Upper lobe of right lung (tissue), 1 donor: ENCODE measurements around the gene GALNT9. TPM values are rescaled to one million over a fixed set of nuclear protein-coding genes. Genes with fewer than 3 reads are reported as not detected.
"Not testable (repeated sequence)": the region's sequence is repeated elsewhere in the genome, so short reads cannot be mapped to it uniquely, and the experiment has no call there.

Experiments
- ATAC-seq: fragments of 200-7000 bp; cut with Tn5 transposase; one replicate; pipeline ENCODE4 v1.9.1; 2020; ENCODE audit warnings: mild to moderate bottlenecking, moderate library complexity
- DNase-seq: peaks from one replicate; pipeline ENCODE4 v3.0.0-alpha.2; 2020
- H3K27ac ChIP-seq: fragments of 200-600 bp; one replicate; pipeline ENCODE4 v1.8.0; 2022
- H3K27me3 ChIP-seq: fragments of 200-600 bp; one replicate; pipeline ENCODE4 v1.8.0; 2022; ENCODE audit warnings: mild to moderate bottlenecking
- H3K36me3 ChIP-seq: fragments of 200-600 bp; one replicate; pipeline ENCODE4 v1.8.0; 2022
- H3K4me1 ChIP-seq: fragments of 200-600 bp; one replicate; pipeline ENCODE4 v1.8.0; 2022
- H3K4me3 ChIP-seq: fragments of 200-600 bp; one replicate; pipeline ENCODE4 v1.8.0; 2022; ENCODE audit warnings: mild to moderate bottlenecking
- H3K9me3 ChIP-seq: fragments of 200-600 bp; one replicate; pipeline ENCODE4 v1.8.0; 2022
- CTCF ChIP-seq: fragments of 200-600 bp; IDR thresholded peaks from one replicate; pipeline ENCODE4 v1.8.0; 2022; ENCODE audit warnings: antibody characterized with exemption
- intact Hi-C: fragments of 100-400 bp; cut with DNase I; formaldehyde crosslinking; loops from one replicate; pipeline ENCODE4 v1.11.0; 2022
- total RNA-seq: library from RNA; stranded (reverse); fragmentation: NEBNext Ultra II Directional; extraction: Animal tissue kit (Norgen Biotek cat#: 25700); gene quantifications from one replicate; pipeline ENCODE4 v1.2.1, GENCODE V29; 2021
- donor health status: DM: no; HTN: yes; CAD: no; lungs with severe emphysema.

GALNT9 gene
- total RNA-seq, 1 donor from 2014 or later: 1.6 TPM

GRCh38 chr12:132360410-132360809 lies 31.0 kb upstream of the GALNT9 start:
- DNase-seq: no peak
- intact Hi-C loops: no loop called here
- Histone ChIP-seq H3K27me3 (peaks cover 1% of the 10 kb centered on the region), H3K27ac (no peak overlapping the region), H3K4me3 (no peak overlapping the region), H3K9me3 (no peaks in the 10 kb centered on the region), H3K36me3 (no peaks in the 10 kb centered on the region), H3K4me1 (no peaks in the 10 kb centered on the region)
- ATAC-seq: no peak
- TF ChIP-seq CTCF: no peak

- Histone ChIP-seq H3K4me3 (no peak overlapping the region), H3K4me1 (no peaks in the 10 kb centered on the region), H3K9me3 (no peaks in the 10 kb centered on the region), H3K27ac (no peak overlapping the region), H3K27me3 (peaks cover 6% of the 10 kb centered on the region), H3K36me3 (no peaks in the 10 kb centered on the region)
- intact Hi-C loops: no loop called here
- no peak for TF ChIP-seq CTCF
- no peak for ATAC-seq
- peak; percentile 55 for DNase-seq
These were observed 30.6 kb upstream of the GALNT9 start for GRCh38 chr12:132359971-132360370.

- Histone ChIP-seq H3K9me3 (no peaks in the 10 kb centered on the region), H3K36me3 (no peaks in the 10 kb centered on the region), H3K4me3 (no peak overlapping the region), H3K4me1 (no peaks in the 10 kb centered on the region), H3K27me3 (peaks cover 10% of the 10 kb centered on the region), H3K27ac (no peak overlapping the region)
- peak; percentile 31 for DNase-seq
- ATAC-seq: no peak
- TF ChIP-seq CTCF: no peak
- intact Hi-C loops: no loop called here
These were observed 30.2 kb upstream of the GALNT9 start for GRCh38 chr12:132359551-132359950.

- H3K4me1 ChIP-seq, intact Hi-C loops, H3K36me3 ChIP-seq, ATAC-seq, H3K27ac ChIP-seq, H3K9me3 ChIP-seq, H3K4me3 ChIP-seq: not testable (repeated sequence)
- peaks cover 20% of the 10 kb centered on the region for H3K27me3 ChIP-seq
- DNase-seq: peak; percentile 50
These were observed 29.1 kb upstream of the GALNT9 start for GRCh38 chr12:132358241-132359225.

DNA sequence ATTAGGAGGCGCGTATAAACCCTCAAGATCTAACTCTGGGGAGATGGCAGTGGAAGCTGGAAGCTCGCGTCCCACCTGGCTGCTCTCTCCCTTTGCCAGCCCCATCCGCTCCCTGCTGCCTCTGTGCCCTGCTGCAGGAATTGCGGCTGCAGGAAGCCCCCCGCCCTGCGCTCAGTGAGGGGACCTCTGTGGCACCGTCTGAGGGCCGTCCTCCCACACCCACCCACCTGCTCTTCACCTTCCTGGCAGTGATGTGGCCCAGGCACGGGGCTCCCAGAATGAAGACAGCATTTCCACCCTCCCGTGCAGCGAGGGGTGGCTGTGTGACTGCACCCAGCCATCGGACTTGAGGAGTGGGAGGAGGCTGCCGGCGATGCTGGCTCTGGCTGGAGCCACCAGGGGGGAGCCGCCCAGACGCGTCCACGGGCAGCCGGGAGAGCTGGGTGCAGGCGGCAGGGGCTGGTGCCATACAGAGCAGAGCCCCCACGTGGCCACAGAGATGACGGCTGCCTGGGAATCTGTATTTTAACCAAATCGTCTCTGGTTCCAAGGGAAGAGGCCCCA lies 28.3 kb upstream of the GALNT9 start:
- DNase-seq (peak; percentile 48), ATAC-seq (no peak)
- intact Hi-C loops: no loop called here
- no peak for TF ChIP-seq CTCF
- no peaks in the 10 kb centered on the region for H3K4me1 ChIP-seq
- no peak overlapping the region for H3K4me3 ChIP-seq
- H3K9me3 ChIP-seq: no peaks in the 10 kb centered on the region
- H3K36me3 ChIP-seq: no peaks in the 10 kb centered on the region
- peaks cover 28% of the 10 kb centered on the region for H3K27me3 ChIP-seq
- H3K27ac ChIP-seq: no peak overlapping the region
